Left kidney (tissue), 2 donors: ENCODE measurements around the gene SLC9A9. TPM values are rescaled to one million over a fixed set of nuclear protein-coding genes. Genes with fewer than 3 reads are reported as not detected.

Source experiments
- DNase-seq: peaks from one replicate; pipeline ENCODE4 v3.0.0-alpha.2; 2013
- polyA plus RNA-seq: library from polyadenylated mRNA; unstranded; fragments of 120-200 nt; gene quantifications from one replicate; pipeline ENCODE4 v1.2.1, GENCODE V29; 2013; ENCODE audit not compliant: insufficient read length

Gene SLC9A9
- polyA plus RNA-seq, 1 donor, result 5.9 TPM

GRCh38 chr3:143354342-143354741, 493.9 kb downstream of the SLC9A9 start:
- no peak for DNase-seq

- no peak for DNase-seq
Measured at GRCh38 chr3:143352850-143353550, 495.3 kb downstream of the SLC9A9 start.

GRCh38 chr3:143351895-143352608, 496.2 kb downstream of the SLC9A9 start:
- DNase-seq, result no peak

- no peak for DNase-seq
Measured at GRCh38 chr3:143351354-143351753, 496.9 kb downstream of the SLC9A9 start.

- no peak for DNase-seq
Measured at GRCh38 chr3:143349455-143349854, 498.8 kb downstream of the SLC9A9 start.

GRCh38 chr3:143348486-143349327, 499.6 kb downstream of the SLC9A9 start:
- no peak for DNase-seq

GRCh38 chr3:143344516-143345165, 503.6 kb downstream of the SLC9A9 start:
- no peak for DNase-seq

- DNase-seq, result no peak
Measured at GRCh38 chr3:143343944-143344343, 504.3 kb downstream of the SLC9A9 start.

GRCh38 chr3:143343031-143343430, 505.2 kb downstream of the SLC9A9 start:
- no peak for DNase-seq

- DNase-seq, result no peak
Measured at GRCh38 chr3:143339451-143339850, 508.8 kb downstream of the SLC9A9 start.

- DNase-seq, result no peak
Measured at GRCh38 chr3:143337387-143337786, 510.9 kb downstream of the SLC9A9 start.

- DNase-seq, result no peak
Measured at GRCh38 chr3:143334231-143334630, 514.0 kb downstream of the SLC9A9 start.

GRCh38 chr3:143333367-143333766, 514.9 kb downstream of the SLC9A9 start:
- no peak for DNase-seq

- DNase-seq, result no peak
Measured at GRCh38 chr3:143332026-143332425, 516.2 kb downstream of the SLC9A9 start.

GRCh38 chr3:143331350-143331749, 516.9 kb downstream of the SLC9A9 start:
- no peak for DNase-seq

- no peak for DNase-seq
Measured at GRCh38 chr3:143330296-143330868, 517.9 kb downstream of the SLC9A9 start.

GRCh38 chr3:143329567-143330211, 518.6 kb downstream of the SLC9A9 start:
- DNase-seq, result peak; percentile 57

- no peak for DNase-seq
Measured at GRCh38 chr3:143328451-143328850, 519.8 kb downstream of the SLC9A9 start.

GRCh38 chr3:143326983-143327778, 521.1 kb downstream of the SLC9A9 start:
- no peak for DNase-seq

- no peak for DNase-seq
Measured at GRCh38 chr3:143321058-143321769, 527.1 kb downstream of the SLC9A9 start.
